ENCODE measurements around the gene DUSP15.

GRCh38 chr20:31915491-31916280, 45.4 kb upstream of the DUSP15 start:
- TF ChIP-seq EZH2 (IDR thresholded peaks at IDR 0.05; ENCODE audit: low read depth, low read length, severe bottlenecking) = no peak
- no peak for TF ChIP-seq CTCF (IDR thresholded peaks at IDR 0.05; ENCODE audit: control extremely low read depth in 1 of 3, insufficient read depth in 1 of 3, low read depth in 1 of 3, low read length in 3 of 3)
- no peak for TF ChIP-seq POLR2A (IDR thresholded peaks at IDR 0.05; ENCODE audit: control extremely low read depth in 1 of 2, low read depth in 2 of 2, low read length in 2 of 2)

Measured in H1 (cell line).